HepG2 (cell line): ENCODE measurements around the gene NOSIP. TPM values are rescaled to one million over a fixed set of nuclear protein-coding genes. Genes with fewer than 3 reads are reported as not detected.

ENCODE experiments used
- ARID2 ChIP-seq: sonication (generic); formaldehyde crosslinking; IDR thresholded peaks from 2 replicates; pipeline ENCODE4 v1.8.1; 2022; ENCODE audit warnings: mild to moderate bottlenecking, missing genetic modification reagents, borderline replicate concordance
- ATM ChIP-seq: fragments of 450-650 bp; IDR thresholded peaks from 2 replicates; pipeline ENCODE4 v1.7.1; 2017; ENCODE audit warnings: mild to moderate bottlenecking, borderline replicate concordance
- CBX5 ChIP-seq: sonication (generic); formaldehyde crosslinking; IDR thresholded peaks from 2 replicates; pipeline ENCODE4 v1.4.0; 2020; ENCODE audit warnings: missing genetic modification reagents, borderline replicate concordance
- FOXK1 ChIP-seq: sonication (generic); formaldehyde crosslinking; IDR thresholded peaks from 2 replicates; pipeline ENCODE4 v1.4.0; 2020; ENCODE audit warnings: low read depth, missing genetic modification reagents, borderline replicate concordance
- HDAC1 ChIP-seq: sonication (generic); formaldehyde crosslinking; IDR thresholded peaks from 2 replicates; pipeline ENCODE4 v1.5.1; 2020; ENCODE audit warnings: mild to moderate bottlenecking, missing genetic modification reagents
- MIER3 ChIP-seq: IDR thresholded peaks from 2 replicates; pipeline ENCODE4 v1.6.1; 2016; ENCODE audit warnings: missing compliant biosample characterization, borderline replicate concordance
- NR2F2 ChIP-seq: IDR thresholded peaks from 2 replicates; pipeline ENCODE4 v1.6.1; 2012; ENCODE audit warnings: low read depth, inconsistent platforms, borderline replicate concordance
- POLR2G ChIP-seq: fragments of 200-400 bp; formaldehyde crosslinking; IDR thresholded peaks from 2 replicates; pipeline ENCODE4 v1.6.1; 2018; ENCODE audit warnings: mild to moderate bottlenecking, low read depth, low read length, moderate library complexity
- PRPF4 ChIP-seq: fragments of 200-400 bp; formaldehyde crosslinking; IDR thresholded peaks from 2 replicates; pipeline ENCODE4 v1.6.1; 2016; ENCODE audit warnings: low read length, low read depth; ENCODE audit not compliant: poor library complexity, severe bottlenecking
- RAD21 ChIP-seq: fragments of 450-650 bp; formaldehyde crosslinking; IDR thresholded peaks from 2 replicates; pipeline ENCODE4 v1.5.0; 2020; ENCODE audit warnings: mild to moderate bottlenecking
- RORA ChIP-seq: sonication (generic); formaldehyde crosslinking; IDR thresholded peaks from 2 replicates; pipeline ENCODE4 v1.5.0; 2020; ENCODE audit warnings: mild to moderate bottlenecking, missing genetic modification reagents, moderate library complexity
- SNAI1 ChIP-seq: sonication (generic); formaldehyde crosslinking; IDR thresholded peaks from 2 replicates; pipeline ENCODE4 v1.5.0; 2020; ENCODE audit warnings: mild to moderate bottlenecking, missing genetic modification reagents, borderline replicate concordance
- YEATS4 ChIP-seq: sonication (generic); formaldehyde crosslinking; IDR thresholded peaks from 2 replicates; pipeline ENCODE4 v1.4.0; 2020; ENCODE audit warnings: missing genetic modification reagents, borderline replicate concordance
- ZBTB7B ChIP-seq: sonication (generic); formaldehyde crosslinking; IDR thresholded peaks from 2 replicates; pipeline ENCODE4 v1.4.0; 2020; ENCODE audit warnings: missing genetic modification reagents
- ZNF230 ChIP-seq: sonication (generic); formaldehyde crosslinking; IDR thresholded peaks from 2 replicates; pipeline ENCODE4 v1.4.0; 2020; ENCODE audit warnings: mild to moderate bottlenecking, missing genetic modification reagents
- ZNF615 ChIP-seq: sonication (generic); formaldehyde crosslinking; IDR thresholded peaks from 2 replicates; pipeline ENCODE4 v1.5.0; 2020; ENCODE audit warnings: mild to moderate bottlenecking, missing genetic modification reagents, borderline replicate concordance
- ZNF678 ChIP-seq: sonication (generic); formaldehyde crosslinking; IDR thresholded peaks from 2 replicates; pipeline ENCODE4 v1.4.0; 2020; ENCODE audit warnings: mild to moderate bottlenecking, missing genetic modification reagents
- ZNF709 ChIP-seq: sonication (generic); formaldehyde crosslinking; IDR thresholded peaks from 2 replicates; pipeline ENCODE4 v1.5.0; 2020; ENCODE audit warnings: mild to moderate bottlenecking, missing genetic modification reagents
- ZNF792 ChIP-seq: IDR thresholded peaks from 2 replicates; pipeline ENCODE4 v1.6.1; 2016
- ZSCAN20 ChIP-seq: sonication (generic); formaldehyde crosslinking; IDR thresholded peaks from 2 replicates; pipeline ENCODE4 v1.4.0; 2020; ENCODE audit warnings: missing genetic modification reagents, mild to moderate bottlenecking, borderline replicate concordance
- polyA plus RNA-seq, 8 experiments: library from polyadenylated mRNA; depleted of rRNA in 3 of 8; stranded (reverse) in 7 of 8; unstranded in 1 of 8; fragments of >200 nt; fragmentation: Illumina TruSeq in 4 of 8; extraction: Trizol in 4 of 8; gene quantifications; 2 replicates each; pipeline versions ENCODE4 v1.2.1 to v1.2.3, GENCODE V29; 2011 to 2016; ENCODE audit warnings: low read depth in 4 of 8, missing spikeins in 1 of 8, mixed read lengths in 1 of 8; ENCODE audit not compliant: insufficient read depth in 1 of 8
- total RNA-seq, 5 experiments: library from RNA; depleted of rRNA; stranded (reverse); fragments of >200 nt; fragmentation: Illumina TruSeq; extraction: Trizol; gene quantifications; 2 replicates each; pipeline ENCODE4 v1.2.3, GENCODE V29; 2016; ENCODE audit warnings: low read depth in 1 of 5
- TF ChIP-seq, protein P1 (sequence below): sonication (generic); formaldehyde crosslinking; IDR thresholded peaks from 2 replicates; pipeline ENCODE4 v1.5.0; 2020; ENCODE audit warnings: missing genetic modification reagents
- TF ChIP-seq, protein P2 (sequence below): sonication (generic); formaldehyde crosslinking; IDR thresholded peaks from 2 replicates; pipeline ENCODE4 v1.4.0; 2020; ENCODE audit warnings: low read depth, missing genetic modification reagents
- TF ChIP-seq, protein P3 (sequence below): sonication (generic); formaldehyde crosslinking; IDR thresholded peaks from 2 replicates; pipeline ENCODE4 v1.4.0; 2020; ENCODE audit warnings: mild to moderate bottlenecking, low read depth, missing genetic modification reagents

NOSIP gene
- total and polyA plus RNA-seq, 2 of the 13 experiments (the other 11 are each of a cell fraction or from before 2014, with no cell fraction given), result 54.3 to 78.0 TPM

DNA sequence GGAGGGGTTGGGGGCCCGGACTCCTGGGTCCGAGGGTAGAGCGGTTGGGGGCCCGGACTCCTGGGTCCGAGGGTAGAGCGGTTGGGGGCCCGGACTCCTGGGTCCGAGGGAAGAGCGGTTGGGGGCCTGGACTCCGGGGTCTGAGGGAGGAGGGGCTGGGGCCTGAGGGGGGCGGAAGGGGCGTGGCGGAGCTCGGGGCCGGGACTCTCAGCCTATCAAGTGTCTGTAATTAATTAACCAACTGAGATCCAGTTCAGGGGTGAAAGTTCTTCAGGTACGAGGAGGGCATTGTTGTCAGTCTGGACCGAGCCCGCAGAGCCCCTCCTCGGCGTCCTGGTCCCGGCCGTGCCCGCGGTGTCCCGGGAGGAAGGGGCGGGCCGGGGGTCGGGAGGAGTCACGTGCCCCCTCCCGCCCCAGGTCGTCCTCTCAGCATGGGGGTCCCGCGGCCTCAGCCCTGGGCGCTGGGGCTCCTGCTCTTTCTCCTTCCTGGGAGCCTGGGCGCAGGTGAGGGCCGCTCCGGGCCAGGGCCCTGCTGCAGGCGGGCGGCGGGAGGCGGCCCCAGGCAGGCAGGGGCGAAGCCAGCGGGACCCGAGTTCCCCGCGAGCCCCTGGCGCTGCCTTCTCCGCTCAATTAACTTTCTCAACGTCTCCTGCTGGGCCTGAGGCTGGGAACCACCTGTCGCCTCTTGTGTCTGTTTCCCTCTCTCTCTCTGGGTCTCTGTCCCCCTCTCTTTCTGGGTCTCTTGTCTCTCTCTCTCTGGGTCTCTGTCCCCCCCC lies 67.2 kb downstream of the NOSIP start (continued):
- TF ChIP-seq ZSCAN20 (CRISPR knock-in tag) (peak; percentile 76; the same call in 1 of the 2 replicates), ZNF709 (CRISPR knock-in tag) (0 out of 2 replicates have a peak, but pooled peaks have one; percentile 60), ATM (no peak), MIER3 (CRISPR knock-in tag) (no peak; the same call in 1 of the 2 replicates), SNAI1 (CRISPR knock-in tag) (peak; percentile 53; the same call in 1 of the 2 replicates), ZBTB7B (CRISPR knock-in tag) (peak; percentile 90), RAD21 (CRISPR knock-in tag) (0 out of 2 replicates have a peak, but pooled peaks have one; percentile 20), NR2F2 (no peak), ZNF678 (no peak), ARID2 (peak; percentile 66; the same call in 1 of the 2 replicates), RORA (CRISPR knock-in tag) (no peak), YEATS4 (CRISPR knock-in tag) (peak; percentile 47; the same call in 1 of the 2 replicates), FOXK1 (CRISPR knock-in tag) (peak; percentile 56; the same call in 1 of the 2 replicates), PRPF4 (no peak), ZNF615 (CRISPR knock-in tag) (0 out of 2 replicates have a peak, but pooled peaks have one; percentile 66), ZNF230 (CRISPR knock-in tag) (0 out of 2 replicates have a peak, but pooled peaks have one; percentile 28), ZNF792 (peak; percentile 57), HDAC1 (CRISPR knock-in tag) (peak; percentile 28), POLR2G (peak; percentile 86), CBX5 (CRISPR knock-in tag) (no peak)
- TF ChIP-seq, protein P1, sequence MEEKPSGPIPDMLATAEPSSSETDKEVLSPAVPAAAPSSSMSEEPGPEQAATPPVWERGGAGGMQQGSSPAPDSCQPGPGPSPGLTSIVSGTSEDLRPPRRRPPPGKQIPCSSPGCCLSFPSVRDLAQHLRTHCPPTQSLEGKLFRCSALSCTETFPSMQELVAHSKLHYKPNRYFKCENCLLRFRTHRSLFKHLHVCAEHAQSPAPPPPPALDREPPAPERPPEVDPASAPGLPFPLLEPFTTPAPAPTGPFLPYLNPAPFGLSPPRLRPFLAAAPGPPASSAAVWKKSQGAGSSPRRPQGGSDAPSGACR (CRISPR knock-in tag), result no peak
- TF ChIP-seq, protein P2, sequence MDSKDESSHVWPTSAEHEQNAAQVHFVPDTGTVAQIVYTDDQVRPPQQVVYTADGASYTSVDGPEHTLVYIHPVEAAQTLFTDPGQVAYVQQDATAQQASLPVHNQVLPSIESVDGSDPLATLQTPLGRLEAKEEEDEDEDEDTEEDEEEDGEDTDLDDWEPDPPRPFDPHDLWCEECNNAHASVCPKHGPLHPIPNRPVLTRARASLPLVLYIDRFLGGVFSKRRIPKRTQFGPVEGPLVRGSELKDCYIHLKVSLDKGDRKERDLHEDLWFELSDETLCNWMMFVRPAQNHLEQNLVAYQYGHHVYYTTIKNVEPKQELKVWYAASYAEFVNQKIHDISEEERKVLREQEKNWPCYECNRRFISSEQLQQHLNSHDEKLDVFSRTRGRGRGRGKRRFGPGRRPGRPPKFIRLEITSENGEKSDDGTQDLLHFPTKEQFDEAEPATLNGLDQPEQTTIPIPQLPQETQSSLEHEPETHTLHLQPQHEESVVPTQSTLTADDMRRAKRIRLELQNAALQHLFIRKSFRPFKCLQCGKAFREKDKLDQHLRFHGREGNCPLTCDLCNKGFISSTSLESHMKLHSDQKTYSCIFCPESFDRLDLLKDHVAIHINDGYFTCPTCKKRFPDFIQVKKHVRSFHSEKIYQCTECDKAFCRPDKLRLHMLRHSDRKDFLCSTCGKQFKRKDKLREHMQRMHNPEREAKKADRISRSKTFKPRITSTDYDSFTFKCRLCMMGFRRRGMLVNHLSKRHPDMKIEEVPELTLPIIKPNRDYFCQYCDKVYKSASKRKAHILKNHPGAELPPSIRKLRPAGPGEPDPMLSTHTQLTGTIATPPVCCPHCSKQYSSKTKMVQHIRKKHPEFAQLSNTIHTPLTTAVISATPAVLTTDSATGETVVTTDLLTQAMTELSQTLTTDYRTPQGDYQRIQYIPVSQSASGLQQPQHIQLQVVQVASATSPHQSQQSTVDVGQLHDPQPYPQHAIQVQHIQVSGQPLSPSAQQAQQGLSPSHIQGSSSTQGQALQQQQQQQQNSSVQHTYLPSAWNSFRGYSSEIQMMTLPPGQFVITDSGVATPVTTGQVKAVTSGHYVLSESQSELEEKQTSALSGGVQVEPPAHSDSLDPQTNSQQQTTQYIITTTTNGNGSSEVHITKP (CRISPR knock-in tag), result peak; percentile 80
- TF ChIP-seq, protein P3, sequence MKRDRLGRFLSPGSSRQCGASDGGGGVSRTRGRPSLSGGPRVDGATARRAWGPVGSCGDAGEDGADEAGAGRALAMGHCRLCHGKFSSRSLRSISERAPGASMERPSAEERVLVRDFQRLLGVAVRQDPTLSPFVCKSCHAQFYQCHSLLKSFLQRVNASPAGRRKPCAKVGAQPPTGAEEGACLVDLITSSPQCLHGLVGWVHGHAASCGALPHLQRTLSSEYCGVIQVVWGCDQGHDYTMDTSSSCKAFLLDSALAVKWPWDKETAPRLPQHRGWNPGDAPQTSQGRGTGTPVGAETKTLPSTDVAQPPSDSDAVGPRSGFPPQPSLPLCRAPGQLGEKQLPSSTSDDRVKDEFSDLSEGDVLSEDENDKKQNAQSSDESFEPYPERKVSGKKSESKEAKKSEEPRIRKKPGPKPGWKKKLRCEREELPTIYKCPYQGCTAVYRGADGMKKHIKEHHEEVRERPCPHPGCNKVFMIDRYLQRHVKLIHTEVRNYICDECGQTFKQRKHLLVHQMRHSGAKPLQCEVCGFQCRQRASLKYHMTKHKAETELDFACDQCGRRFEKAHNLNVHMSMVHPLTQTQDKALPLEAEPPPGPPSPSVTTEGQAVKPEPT, result no peak
